Measurements from ENCODE around the gene IL34.
A peak's percentile ranks its signal among the peaks of the same experiment; 100 is the strongest.
"Not testable (repeated sequence)": the region's sequence is repeated elsewhere in the genome, so short reads cannot be mapped to it uniquely, and the experiment has no call there.

IL34 gene

DNA sequence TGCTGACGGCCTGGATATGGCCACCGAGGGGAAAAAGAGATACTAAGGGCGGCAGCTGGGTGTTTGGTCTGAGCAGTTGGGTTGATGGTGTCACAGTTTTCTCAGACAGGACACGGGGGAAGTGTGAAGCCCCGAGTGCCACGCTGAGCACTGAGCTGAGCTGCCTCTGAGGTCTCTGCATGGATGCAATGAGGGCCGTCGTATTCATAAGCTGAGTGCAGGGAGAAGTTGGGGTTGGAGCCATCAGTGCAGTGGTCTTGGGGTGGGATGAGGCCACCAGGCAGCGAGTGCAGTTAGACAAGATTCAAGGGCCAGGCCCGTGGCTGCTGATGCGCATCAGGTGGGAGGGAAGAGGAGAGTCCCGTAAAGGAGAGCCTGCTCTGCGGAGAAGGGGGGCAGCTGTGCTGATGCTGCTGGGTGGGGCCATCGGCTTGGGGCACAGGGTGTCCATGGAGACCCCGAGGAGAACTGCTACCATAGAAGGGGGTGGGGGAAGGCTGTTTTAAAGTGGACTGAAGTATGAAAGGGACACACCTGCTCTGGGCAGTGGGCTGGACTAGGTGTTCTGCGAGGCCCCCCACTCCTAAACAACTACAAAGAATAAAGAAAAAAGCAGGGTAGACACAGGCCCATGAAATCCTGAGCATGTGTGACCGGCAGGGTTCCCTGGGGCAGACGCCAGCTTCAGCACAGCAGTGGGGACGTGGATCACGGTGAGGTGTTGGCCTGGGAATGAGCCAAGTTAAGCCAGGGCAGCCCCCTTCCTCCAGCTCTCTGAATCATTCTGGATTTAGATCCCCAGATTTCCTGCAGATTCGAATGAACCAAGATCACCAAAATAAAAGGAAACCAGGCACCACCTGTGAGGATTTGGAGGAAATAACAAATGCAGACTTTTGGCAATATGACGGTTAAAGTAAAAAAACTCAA, 19.7 kb downstream of the IL34 start:
- H3K4me3 Mint-ChIP-seq, result no peak overlapping the region
- H3K36me3 Mint-ChIP-seq (ENCODE audit: insufficient read depth), result no peaks in the 10 kb centered on the region
- H3K9me3 Mint-ChIP-seq, result no peaks in the 10 kb centered on the region
- no peaks in the 10 kb centered on the region for H3K4me1 Mint-ChIP-seq (ENCODE audit: low read depth in 2 of 2)
- DNase-seq (no peak), ATAC-seq (replicated peaks) (no peak)
- H3K27ac Mint-ChIP-seq, result no peak overlapping the region
- no peaks in the 10 kb centered on the region for H3K27me3 Mint-ChIP-seq

DNA sequence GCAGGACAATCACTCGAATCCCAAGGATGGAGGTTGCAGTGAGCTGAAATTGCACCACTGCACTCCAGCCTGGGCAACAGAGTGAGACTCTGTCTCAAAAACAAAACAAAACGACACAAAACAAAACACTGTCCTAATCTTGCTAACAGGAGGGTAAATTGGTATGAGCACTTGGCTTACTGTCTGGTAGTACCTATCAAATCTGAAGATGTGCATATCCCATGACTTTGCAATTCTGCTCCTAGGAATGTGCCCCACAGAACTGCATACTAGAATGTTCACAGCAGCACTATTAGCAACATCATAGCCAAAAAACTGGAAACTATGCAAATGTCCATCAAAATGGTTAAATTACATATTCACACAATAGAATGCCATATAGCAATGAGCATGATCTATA, 23.8 kb downstream of the IL34 start:
- Mint-ChIP-seq H3K27ac (no peak overlapping the region), H3K4me3 (no peak overlapping the region), H3K27me3 (no peaks in the 10 kb centered on the region), H3K9me3 (no peaks in the 10 kb centered on the region), H3K36me3 (ENCODE audit: insufficient read depth) (peaks cover 3% of the 10 kb centered on the region), H3K4me1 (ENCODE audit: low read depth in 2 of 2) (no peaks in the 10 kb centered on the region)
- no peak for DNase-seq
- ATAC-seq (replicated peaks), result no peak

DNA sequence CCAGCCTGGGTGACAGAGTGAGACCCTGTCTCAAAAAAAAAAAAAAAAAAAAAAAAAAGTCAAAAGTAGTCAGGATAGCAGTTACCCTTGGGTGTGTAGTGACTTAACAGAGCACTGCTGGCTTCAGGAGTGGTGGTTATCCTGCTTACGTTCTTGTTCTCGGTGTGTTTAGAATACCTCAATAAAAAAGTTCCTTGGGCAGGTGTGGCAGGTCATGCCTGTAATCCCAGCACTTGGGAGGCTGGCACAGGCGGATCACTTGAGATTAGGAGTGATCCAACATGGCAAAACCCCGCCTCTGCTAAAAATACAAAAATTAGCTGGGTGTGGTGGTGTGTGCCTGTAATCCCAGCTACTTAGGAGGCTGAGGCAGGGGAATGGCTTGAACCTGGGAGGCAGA, 24.6 kb downstream of the IL34 start:
- DNase-seq; ATAC-seq (replicated peaks); H3K27ac Mint-ChIP-seq: not testable (repeated sequence)

DNA sequence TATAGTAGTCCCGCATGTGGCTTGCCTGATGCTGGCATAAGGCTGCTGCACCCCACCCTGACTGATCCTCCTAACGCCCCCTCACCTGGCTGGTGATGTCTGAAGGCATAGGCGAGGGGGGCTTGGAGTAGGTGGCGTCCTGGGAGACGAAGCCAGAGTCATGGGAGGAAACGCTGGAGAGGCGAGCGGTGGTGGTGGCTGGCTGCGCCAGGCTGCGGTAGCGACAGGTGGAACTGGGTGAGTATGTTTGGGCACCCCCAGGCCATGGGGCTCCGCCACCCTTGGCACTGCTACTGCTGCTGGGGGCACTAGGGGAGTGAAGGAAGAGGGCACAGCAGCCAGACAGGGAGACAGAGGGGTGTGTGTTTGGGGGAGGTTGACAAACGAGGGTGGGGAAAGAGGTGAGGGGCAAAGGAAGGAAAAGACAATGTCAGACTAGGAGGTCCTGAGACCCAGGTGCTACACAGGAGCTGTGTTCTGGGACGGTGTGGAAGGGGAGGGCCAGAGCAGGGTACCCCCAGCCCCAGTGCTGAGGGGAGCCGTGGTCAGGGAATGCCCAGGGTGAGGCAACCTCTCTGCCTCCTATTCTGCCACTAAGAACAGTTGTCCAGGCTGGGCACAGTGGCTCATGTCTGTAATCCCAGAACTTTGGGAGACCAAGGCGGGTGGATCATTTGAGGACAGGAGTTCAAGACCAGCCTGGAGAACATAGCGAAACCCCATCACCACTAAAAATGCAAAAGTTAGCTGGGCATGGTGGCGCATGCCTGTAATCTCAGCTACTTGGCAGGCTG, 28.1 kb downstream of the IL34 start:
- peak overlapping the region in 1 of 2 donors; percentile 32 for H3K27ac Mint-ChIP-seq
- ATAC-seq (replicated peaks) (no peak), DNase-seq (no peak)
- H3K4me1 Mint-ChIP-seq (ENCODE audit: low read depth in 2 of 2), result peaks cover 8 to 11% of the 10 kb centered on the region in 2 donors
- H3K4me3 Mint-ChIP-seq, result no peak overlapping the region
- H3K36me3 Mint-ChIP-seq (ENCODE audit: insufficient read depth), result peaks cover 3% of the 10 kb centered on the region
- no peaks in the 10 kb centered on the region for H3K9me3 Mint-ChIP-seq
- no peaks in the 10 kb centered on the region for H3K27me3 Mint-ChIP-seq

More for the DNA sequence above, 24.6 kb downstream of the IL34 start:
- not testable (repeated sequence) for H3K9me3 Mint-ChIP-seq; H3K36me3 Mint-ChIP-seq (ENCODE audit: insufficient read depth); H3K4me1 Mint-ChIP-seq (ENCODE audit: low read depth in 2 of 2); H3K4me3 Mint-ChIP-seq; H3K27me3 Mint-ChIP-seq

DNA sequence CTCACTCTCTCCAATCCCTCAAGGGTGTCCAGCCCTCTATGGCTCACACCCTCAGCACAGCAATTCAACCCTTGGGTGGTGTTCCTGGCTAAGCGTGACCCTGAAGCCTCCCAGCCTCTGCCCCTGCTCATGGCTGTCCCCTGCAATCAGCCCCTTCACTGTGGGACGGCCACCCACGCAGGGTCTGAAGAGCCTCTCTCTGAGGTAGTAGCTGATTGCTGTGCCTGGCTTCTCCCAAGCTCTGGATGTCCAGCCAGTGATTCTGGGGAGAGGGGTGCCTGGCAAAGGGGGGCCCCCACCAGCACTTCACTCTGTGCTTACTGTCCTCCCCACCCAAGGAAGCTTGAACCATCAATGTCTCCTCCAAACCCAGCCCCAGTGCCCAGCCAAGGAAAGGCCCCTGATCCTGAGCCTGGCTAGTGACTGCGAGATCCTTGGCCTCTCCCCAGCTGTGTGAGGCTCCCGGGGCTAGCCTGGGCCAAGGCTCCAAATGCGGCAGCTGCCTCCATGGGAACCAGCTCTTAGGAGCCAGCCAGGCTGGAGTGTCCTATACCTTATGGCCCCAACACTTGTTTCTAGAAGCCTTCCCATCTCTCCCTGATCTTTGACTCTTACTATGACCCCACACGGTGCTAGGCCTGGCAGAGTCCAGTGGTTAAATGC, 29.6 kb downstream of the IL34 start:
- H3K4me3 Mint-ChIP-seq, result no peak overlapping the region
- ATAC-seq (replicated peaks) (no peak), DNase-seq (no peak)
- H3K27ac Mint-ChIP-seq, result no peak overlapping the region
- peaks cover 8 to 11% of the 10 kb centered on the region in 2 donors for H3K4me1 Mint-ChIP-seq (ENCODE audit: low read depth in 2 of 2)
- H3K27me3 Mint-ChIP-seq, result no peaks in the 10 kb centered on the region
- H3K9me3 Mint-ChIP-seq, result no peaks in the 10 kb centered on the region
- H3K36me3 Mint-ChIP-seq (ENCODE audit: insufficient read depth), result peaks cover 8% of the 10 kb centered on the region

DNA sequence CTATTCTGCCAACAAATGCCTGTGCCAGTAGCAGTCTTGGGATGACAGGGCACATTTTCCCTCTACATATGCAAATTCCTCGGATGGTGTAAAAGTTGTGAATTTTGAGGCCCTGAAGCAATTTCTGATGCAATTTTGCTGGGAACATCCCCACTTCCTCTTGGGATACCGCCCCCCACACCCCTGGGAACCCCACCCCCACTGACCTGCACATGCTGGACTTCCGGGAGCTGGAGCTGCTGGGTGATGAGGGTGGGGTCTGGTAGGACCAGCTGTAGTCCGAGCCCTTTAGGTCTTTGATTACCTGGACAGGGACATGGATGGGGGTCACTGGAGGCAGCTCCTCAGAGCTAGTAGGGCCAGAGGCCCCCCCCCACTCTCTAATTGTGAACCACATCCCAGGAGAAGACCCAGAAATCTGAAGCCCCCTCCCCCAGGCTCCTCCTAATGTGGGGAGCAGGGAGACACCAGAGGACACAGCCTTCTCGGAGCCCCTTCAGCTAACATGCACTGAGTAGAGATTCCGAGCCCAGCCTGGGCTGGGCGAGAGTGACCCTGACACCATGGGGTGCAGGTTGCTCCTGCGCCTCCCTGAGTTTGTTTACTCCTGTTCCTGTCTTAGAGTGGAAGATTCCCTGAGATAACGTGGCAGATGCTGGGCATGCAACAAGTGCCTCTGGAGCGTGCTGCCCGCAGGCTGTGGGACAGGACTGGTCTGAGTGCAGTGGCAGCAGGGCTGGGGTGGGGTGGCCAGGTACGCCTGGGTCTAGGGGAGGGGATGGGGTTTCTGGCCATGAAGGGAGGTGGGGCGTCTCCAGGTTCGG, 30.5 kb downstream of the IL34 start:
- ATAC-seq (replicated peaks) (no peak), DNase-seq (no peak)
- H3K4me3 Mint-ChIP-seq, result no peak overlapping the region
- H3K9me3 Mint-ChIP-seq, result no peaks in the 10 kb centered on the region
- H3K27ac Mint-ChIP-seq, result peak overlapping the region in 1 of 2 donors; percentile 17
- H3K27me3 Mint-ChIP-seq, result no peaks in the 10 kb centered on the region
- peaks cover 8 to 11% of the 10 kb centered on the region in 2 donors for H3K4me1 Mint-ChIP-seq (ENCODE audit: low read depth in 2 of 2)
- peaks cover 8% of the 10 kb centered on the region for H3K36me3 Mint-ChIP-seq (ENCODE audit: insufficient read depth)

DNA sequence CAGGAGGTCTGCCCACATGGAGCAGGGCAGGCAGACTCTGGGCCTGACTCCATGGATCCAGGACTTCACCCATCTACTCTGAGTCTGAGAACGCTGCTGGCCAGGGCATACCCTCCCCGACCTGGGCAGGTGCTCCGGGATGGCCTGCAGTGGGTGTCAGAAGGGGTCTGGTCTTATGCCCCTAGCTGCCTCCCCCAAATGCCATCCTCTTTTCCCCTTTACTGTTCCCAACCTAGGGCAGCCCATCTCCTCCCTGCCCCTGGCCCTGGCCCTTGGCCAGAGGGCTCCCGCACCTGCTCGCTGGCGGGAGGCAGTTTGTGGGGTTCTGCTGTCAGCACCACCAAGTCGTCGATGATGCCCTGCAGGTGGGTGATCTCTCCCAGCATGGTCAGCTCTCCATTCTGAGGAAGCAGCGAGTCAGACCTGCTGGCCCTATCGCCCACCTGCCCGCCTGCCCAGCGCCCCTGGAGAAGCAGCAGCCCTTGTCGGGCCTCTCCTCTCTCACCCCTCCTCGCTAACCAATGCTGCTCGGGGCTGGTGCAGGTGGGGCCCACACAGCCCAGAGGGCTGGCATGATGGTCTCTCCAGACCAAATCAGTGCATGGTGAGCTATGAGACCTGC, 31.3 kb downstream of the IL34 start:
- peaks cover 0 to 1% of the 10 kb centered on the region in 2 donors for H3K27me3 Mint-ChIP-seq
- ATAC-seq (replicated peaks), result no peak
- DNase-seq, result no peak
- H3K27ac Mint-ChIP-seq, result peak overlapping the region in 1 of 2 donors; percentile 17
- peaks cover 8% of the 10 kb centered on the region for H3K36me3 Mint-ChIP-seq (ENCODE audit: insufficient read depth)
- peaks cover 8 to 11% of the 10 kb centered on the region in 2 donors for H3K4me1 Mint-ChIP-seq (ENCODE audit: low read depth in 2 of 2)
- H3K4me3 Mint-ChIP-seq, result no peak overlapping the region
- no peaks in the 10 kb centered on the region for H3K9me3 Mint-ChIP-seq

DNA sequence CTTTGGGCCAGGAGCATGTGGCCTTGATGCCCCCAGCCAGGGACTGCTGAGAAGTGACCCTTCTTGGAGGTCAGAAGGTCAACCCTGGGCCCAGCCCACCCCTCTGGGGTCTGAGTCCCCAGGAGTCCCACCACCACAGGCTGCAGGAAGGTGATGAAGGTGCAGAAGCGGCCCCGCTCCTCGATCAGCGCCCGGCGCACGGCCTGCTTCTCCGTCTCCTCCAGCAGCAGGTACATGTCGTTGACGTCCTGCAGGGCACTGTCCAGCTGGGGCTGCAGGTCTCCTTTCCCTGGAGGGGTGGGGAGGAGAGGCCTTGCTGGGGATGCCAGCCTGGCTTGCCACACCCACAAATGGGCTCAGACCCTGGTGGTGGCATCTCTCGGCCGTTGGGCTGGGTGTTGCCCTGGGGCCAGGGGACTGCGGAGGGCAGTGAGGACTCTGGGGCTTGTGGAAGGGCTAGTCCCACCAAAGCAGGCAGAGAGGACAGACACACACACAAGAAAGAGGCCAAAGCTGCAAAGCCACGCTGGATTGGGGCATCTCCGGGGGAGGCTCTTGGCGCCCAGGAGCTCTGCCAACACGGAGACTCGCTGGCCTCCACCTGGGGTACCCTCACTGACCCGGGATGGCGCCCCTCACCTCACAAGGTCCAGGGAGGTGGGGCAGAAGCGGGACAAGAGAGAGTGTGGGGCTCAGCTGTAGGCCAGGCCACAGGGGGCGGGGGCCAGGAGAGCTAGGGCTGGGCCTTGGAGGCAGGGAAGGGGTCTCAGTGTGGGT, 31.9 kb downstream of the IL34 start:
- Mint-ChIP-seq H3K4me1 (ENCODE audit: low read depth in 2 of 2) (peaks cover 8 to 11% of the 10 kb centered on the region in 2 donors), H3K36me3 (ENCODE audit: insufficient read depth) (peaks cover 5% of the 10 kb centered on the region), H3K27me3 (peaks cover 0 to 6% of the 10 kb centered on the region in 2 donors), H3K9me3 (no peaks in the 10 kb centered on the region), H3K27ac (no peak overlapping the region), H3K4me3 (peak overlapping the region; percentile 62 to 64)
- ATAC-seq (replicated peaks), result no peak
- DNase-seq, result no peak

DNA sequence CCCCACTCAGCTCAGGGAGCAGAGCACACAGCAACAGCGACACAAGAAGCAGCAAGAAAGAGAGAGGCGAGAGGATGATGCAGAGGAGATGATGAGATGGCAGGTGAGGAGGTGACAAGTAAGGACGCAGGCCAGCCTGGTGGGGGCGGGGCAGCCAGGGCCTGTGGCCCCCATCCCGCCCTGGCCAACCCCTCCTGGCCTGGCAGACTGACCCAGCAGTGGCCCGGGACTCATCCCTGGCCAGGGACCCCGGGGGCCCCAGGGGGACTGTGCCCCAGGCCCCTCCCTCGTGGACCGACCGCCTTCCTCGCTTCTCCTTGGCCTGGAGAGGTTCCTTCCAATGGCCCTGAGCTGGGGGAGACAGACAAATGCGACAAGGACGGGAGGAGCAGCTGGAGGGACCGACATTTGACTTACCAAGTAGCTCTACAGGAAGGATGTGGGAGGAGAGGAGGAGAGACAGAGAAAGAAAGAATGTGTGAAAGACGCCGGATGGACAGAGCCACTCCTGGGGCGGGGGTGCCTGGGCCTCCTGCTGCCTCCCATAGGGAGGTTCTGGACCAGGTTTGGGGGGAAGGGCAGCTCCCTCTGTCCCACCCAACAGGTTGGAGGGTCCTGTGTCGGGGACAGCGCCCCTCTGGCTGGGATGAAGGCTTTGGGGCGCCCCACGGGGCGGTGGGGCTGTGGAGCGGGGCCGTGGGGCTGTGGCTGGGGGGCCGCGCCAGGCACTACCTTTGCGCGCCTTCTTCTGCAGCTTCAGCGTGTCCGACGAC, 32.7 kb downstream of the IL34 start:
- Mint-ChIP-seq H3K27me3 (peaks cover 5 to 6% of the 10 kb centered on the region in 2 donors), H3K9me3 (no peaks in the 10 kb centered on the region), H3K4me3 (peak overlapping the region; percentile 62 to 64), H3K27ac (no peak overlapping the region), H3K36me3 (ENCODE audit: insufficient read depth) (peaks cover 5% of the 10 kb centered on the region), H3K4me1 (ENCODE audit: low read depth in 2 of 2) (peaks cover 8 to 11% of the 10 kb centered on the region in 2 donors)
- no peak for ATAC-seq (replicated peaks)
- no peak for DNase-seq

DNA sequence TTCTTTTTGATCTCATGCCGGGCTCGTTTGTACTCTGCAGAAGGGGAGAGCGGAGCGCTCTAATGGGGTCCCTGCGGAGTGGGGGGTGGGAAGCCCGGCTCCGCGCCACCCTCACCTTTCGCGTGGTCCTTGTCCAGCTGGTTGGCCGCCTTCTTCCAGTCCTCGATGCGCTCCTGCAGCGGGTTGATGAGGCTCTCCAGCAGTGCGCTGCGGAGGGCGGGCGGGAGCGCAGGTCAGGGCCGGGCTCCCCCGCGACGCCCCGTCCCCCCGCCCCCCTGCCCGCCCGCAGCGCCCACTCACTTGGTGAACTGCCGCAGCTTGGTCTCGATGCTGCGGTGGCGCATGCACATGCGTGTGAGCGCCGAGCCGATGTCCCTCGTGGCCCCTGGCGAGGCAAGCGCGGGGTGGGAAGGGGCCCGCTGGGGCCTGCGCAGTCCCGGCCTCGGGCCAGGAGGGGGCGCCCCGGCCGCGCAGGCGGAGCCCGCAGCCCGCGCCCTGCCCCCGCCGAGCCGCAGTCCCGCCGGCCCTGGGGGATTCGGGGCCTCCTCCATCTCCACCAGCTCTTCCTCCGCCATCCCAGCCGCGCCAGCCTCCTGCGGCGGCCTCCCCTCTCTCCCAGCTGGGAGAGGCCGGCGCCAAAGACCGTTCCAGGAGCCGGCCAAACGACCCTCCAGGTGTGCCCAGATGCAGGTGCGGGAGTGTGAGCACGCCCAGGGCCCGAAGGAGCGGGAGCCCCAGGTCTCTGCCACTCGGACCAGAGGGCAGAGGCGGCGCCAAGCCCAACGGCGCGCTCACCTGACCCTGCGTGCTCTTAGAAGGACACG, 33.5 kb downstream of the IL34 start:
- Mint-ChIP-seq H3K36me3 (ENCODE audit: insufficient read depth) (peaks cover 5% of the 10 kb centered on the region), H3K4me3 (peak overlapping the region in 1 of 2 donors; percentile 26), H3K27ac (peak overlapping the region in 1 of 2 donors; percentile 51), H3K4me1 (ENCODE audit: low read depth in 2 of 2) (peaks cover 8 to 11% of the 10 kb centered on the region in 2 donors), H3K9me3 (no peaks in the 10 kb centered on the region), H3K27me3 (peaks cover 6 to 9% of the 10 kb centered on the region in 2 donors)
- DNase-seq (no peak), ATAC-seq (replicated peaks) (no peak)
